ENCODE results near the gene DNAJC1. TPM values are rescaled to one million over a fixed set of nuclear protein-coding genes. Genes with fewer than 3 reads are reported as not detected.

Gene DNAJC1
- total RNA-seq (2022) (57.8 and 69.5 TPM in 2 replicates), Bru-seq, nascent RNA (percentile 86 among the genes with signal in this experiment), BruChase-seq, experiment 1, labeled RNA remaining after a 6-hour chase (percentile 67 among the genes with signal in this experiment), BruChase-seq, experiment 2, labeled RNA remaining after a 2-hour chase (percentile 74 among the genes with signal in this experiment)
- long read RNA-seq, transcript DNAJC1-202 (12 exons, 2,106 nt): major isoform, 120 of 151 reads
- long read RNA-seq, partial matches to known transcripts: 9 of 151 reads
- long read RNA-seq, other reads (novel, unspliced or antisense): 22 of 151 reads

- peaks cover 10% of the 10 kb centered on the region for H3K9me3 Mint-ChIP-seq (ENCODE audit: unreplicated experiment)
- no TSS peak for BruUV-seq (replicated peaks)
- H3K4me1 Mint-ChIP-seq (ENCODE audit: insufficient read depth, unreplicated experiment): peaks cover 13% of the 10 kb centered on the region
- CTCF ChIA-PET: interaction anchor here (0.6 to 3.0 kb wide), 19 partner anchors 9 to 987 kb away, joined by 3 to 13 read pairs (median 3); partner anchors contain the start of gene COMMD3
- intact Hi-C loops (cut with micrococcal nuclease): loop anchor here (2.0 to 5.0 kb wide), 4 partner anchors 224 to 1064 kb away; partner anchors contain the start of gene COMMD3
- TF ChIP-seq, protein P1, sequence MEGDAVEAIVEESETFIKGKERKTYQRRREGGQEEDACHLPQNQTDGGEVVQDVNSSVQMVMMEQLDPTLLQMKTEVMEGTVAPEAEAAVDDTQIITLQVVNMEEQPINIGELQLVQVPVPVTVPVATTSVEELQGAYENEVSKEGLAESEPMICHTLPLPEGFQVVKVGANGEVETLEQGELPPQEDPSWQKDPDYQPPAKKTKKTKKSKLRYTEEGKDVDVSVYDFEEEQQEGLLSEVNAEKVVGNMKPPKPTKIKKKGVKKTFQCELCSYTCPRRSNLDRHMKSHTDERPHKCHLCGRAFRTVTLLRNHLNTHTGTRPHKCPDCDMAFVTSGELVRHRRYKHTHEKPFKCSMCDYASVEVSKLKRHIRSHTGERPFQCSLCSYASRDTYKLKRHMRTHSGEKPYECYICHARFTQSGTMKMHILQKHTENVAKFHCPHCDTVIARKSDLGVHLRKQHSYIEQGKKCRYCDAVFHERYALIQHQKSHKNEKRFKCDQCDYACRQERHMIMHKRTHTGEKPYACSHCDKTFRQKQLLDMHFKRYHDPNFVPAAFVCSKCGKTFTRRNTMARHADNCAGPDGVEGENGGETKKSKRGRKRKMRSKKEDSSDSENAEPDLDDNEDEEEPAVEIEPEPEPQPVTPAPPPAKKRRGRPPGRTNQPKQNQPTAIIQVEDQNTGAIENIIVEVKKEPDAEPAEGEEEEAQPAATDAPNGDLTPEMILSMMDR (IDR thresholded peaks at IDR 0.05; ENCODE audit: unreplicated experiment): no peak
- H3K27me3 Mint-ChIP-seq (ENCODE audit: insufficient read depth, unreplicated experiment): no peaks in the 10 kb centered on the region
- POLR2A ChIA-PET: interaction anchor here (0.6 to 6.7 kb wide), 28 partner anchors 9 to 1436 kb away, joined by 3 to 89 read pairs (median 6); partner anchors contain the start of genes BMI1, COMMD3 and OTUD1
- DNase-seq (ENCODE audit: unreplicated experiment): peak; percentile 97
- peak within 1 kb of the TSS; percentile 79 for H3K4me3 Mint-ChIP-seq (ENCODE audit: unreplicated experiment)
- peak within 1 kb of the TSS; percentile 79 for H3K27ac Mint-ChIP-seq (ENCODE audit: low read depth, unreplicated experiment)
- H3K36me3 Mint-ChIP-seq (ENCODE audit: insufficient read depth, unreplicated experiment): peaks cover 5% of the 10 kb centered on the region
These were observed at the start of gene DNAJC1 for GRCh38 chr10:22003177-22003963. Gene DNAJC1, minus strand, starts transcription at chr10:22003730. Its CDS starts 296 bp downstream, at chr10:22003434.

DNA sequence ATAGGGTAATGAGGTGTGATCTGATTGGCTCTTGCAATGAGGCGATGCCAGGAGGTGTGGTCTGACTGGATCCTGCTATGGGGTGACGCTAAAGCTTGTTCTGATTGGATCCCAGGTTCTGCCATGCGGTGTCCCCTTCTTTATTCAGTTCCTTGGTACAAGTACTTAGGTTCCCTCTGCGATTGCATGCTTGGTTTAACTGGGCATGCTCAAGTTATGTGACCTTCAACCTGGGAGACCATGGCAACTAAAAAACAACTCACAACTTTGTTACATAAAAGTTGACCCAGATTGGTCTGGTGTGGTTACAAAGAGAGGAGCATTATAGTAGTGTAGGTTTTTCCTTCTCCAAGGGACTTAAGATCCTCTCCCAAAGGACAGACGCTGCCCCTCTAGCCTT lies 49.5 kb upstream of the DNAJC1 start:
- no peak for DNase-seq (ENCODE audit: unreplicated experiment)
- Mint-ChIP-seq H3K4me1 (ENCODE audit: insufficient read depth, unreplicated experiment) (peaks cover 5% of the 10 kb centered on the region), H3K27ac (ENCODE audit: low read depth, unreplicated experiment) (no peak overlapping the region), H3K36me3 (ENCODE audit: insufficient read depth, unreplicated experiment) (no peaks in the 10 kb centered on the region), H3K4me3 (ENCODE audit: unreplicated experiment) (no peak overlapping the region), H3K9me3 (ENCODE audit: unreplicated experiment) (no peaks in the 10 kb centered on the region), H3K27me3 (ENCODE audit: insufficient read depth, unreplicated experiment) (no peaks in the 10 kb centered on the region)
- BruUV-seq (replicated peaks): no TSS peak
- TF ChIP-seq, protein P1 (IDR thresholded peaks at IDR 0.05; ENCODE audit: unreplicated experiment): no peak
- CTCF ChIA-PET: no interaction called here
- intact Hi-C loops (cut with micrococcal nuclease): no loop called here
- POLR2A ChIA-PET: no interaction called here

GRCh38 chr10:22049635-22050034 lies 46.1 kb upstream of the DNAJC1 start:
- Mint-ChIP-seq H3K4me3 (ENCODE audit: unreplicated experiment) (no peak overlapping the region), H3K36me3 (ENCODE audit: insufficient read depth, unreplicated experiment) (no peaks in the 10 kb centered on the region), H3K27me3 (ENCODE audit: insufficient read depth, unreplicated experiment) (no peaks in the 10 kb centered on the region), H3K4me1 (ENCODE audit: insufficient read depth, unreplicated experiment) (no peaks in the 10 kb centered on the region), H3K9me3 (ENCODE audit: unreplicated experiment) (no peaks in the 10 kb centered on the region), H3K27ac (ENCODE audit: low read depth, unreplicated experiment) (no peak overlapping the region)
- no peak for DNase-seq (ENCODE audit: unreplicated experiment)
- intact Hi-C loops (cut with micrococcal nuclease): no loop called here
- POLR2A ChIA-PET: interaction anchor here (1.2 kb wide), 1 partner anchor 37 kb away, joined by 3 read pairs; no protein-coding TSS in a partner anchor
- CTCF ChIA-PET: no interaction called here
- TF ChIP-seq, protein P1 (IDR thresholded peaks at IDR 0.05; ENCODE audit: unreplicated experiment): no peak
- no TSS peak for BruUV-seq (replicated peaks)

DNA sequence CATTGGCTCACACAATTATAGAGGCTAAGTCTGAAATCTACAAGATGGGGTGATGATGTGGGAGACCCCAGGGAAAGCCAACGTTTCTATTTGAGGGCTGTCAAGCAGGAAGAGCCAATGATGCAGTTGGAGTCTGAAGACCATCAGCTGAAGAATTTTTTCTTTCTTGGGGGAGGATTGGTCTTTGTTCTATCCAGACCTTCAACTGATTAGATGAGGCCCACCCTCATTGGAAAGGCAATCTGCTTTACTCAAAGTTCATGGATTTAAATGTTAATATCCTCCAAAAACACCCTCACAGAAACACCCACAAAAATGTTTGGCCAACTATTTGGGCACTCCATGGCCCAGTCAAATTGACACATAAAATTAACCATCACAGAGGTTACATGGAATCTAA lies 44.3 kb upstream of the DNAJC1 start:
- intact Hi-C loops (cut with micrococcal nuclease): no loop called here
- no peaks in the 10 kb centered on the region for H3K27me3 Mint-ChIP-seq (ENCODE audit: insufficient read depth, unreplicated experiment)
- DNase-seq (ENCODE audit: unreplicated experiment): no peak
- H3K9me3 Mint-ChIP-seq (ENCODE audit: unreplicated experiment): no peaks in the 10 kb centered on the region
- H3K4me3 Mint-ChIP-seq (ENCODE audit: unreplicated experiment): no peak overlapping the region
- H3K36me3 Mint-ChIP-seq (ENCODE audit: insufficient read depth, unreplicated experiment): no peaks in the 10 kb centered on the region
- ChIA-PET CTCF (no interaction called here), POLR2A (no interaction called here)
- TF ChIP-seq, protein P1 (IDR thresholded peaks at IDR 0.05; ENCODE audit: unreplicated experiment): no peak
- H3K27ac Mint-ChIP-seq (ENCODE audit: low read depth, unreplicated experiment): no peak overlapping the region
- BruUV-seq (replicated peaks): no TSS peak
- no peaks in the 10 kb centered on the region for H3K4me1 Mint-ChIP-seq (ENCODE audit: insufficient read depth, unreplicated experiment)

All from MCF 10A (cell line).